ENCODE results near the gene TMEM97. TPM values are rescaled to one million over a fixed set of nuclear protein-coding genes. Genes with fewer than 3 reads are reported as not detected.
A peak's percentile ranks its signal among the peaks of the same experiment; 100 is the strongest.

Gene TMEM97
- polyA plus RNA-seq, 3 donors, result 1.3 to 1.5 (median 1.4) TPM

DNA sequence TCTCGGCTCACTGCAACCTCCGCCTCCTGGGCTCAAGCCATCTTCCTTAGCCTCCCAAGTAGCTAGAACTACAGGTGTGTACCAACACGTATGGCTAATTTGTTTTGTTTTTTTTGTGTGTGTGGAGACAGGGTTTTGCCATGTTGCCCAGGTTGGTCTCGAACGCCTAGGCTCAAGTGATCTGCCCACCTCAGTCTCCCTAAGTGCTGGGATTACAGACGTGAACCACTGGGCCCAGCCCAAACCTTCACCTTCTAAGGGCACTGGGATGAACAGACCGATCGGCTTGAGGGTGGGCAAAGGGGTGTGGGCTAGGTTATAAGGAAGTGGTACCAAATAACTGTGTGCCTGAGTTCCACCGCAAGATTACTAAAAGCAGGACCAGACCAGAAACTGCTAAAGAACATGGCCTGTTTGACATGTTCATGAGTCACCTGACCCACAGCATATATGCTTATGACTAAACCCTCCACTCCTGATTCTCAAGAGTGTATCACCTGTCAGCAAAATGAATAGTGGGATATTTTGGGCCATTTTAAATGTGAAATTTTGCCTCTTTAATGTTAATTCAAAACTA, 8.1 kb downstream of the TMEM97 start:
- Mint-ChIP-seq H3K4me3 (no peak overlapping the region), H3K27ac (peak overlapping the region in 1 of 7 donors; percentile 32), H3K9me3 (no peaks in the 10 kb centered on the region), H3K36me3 (peaks cover 49 to 63% of the 10 kb centered on the region in 2 donors), H3K27me3 (ENCODE audit: low read depth in 3 of 3) (no peaks in the 10 kb centered on the region), H3K4me1 (peaks cover 18% of the 10 kb centered on the region)
- Histone ChIP-seq H3K79me2 (ENCODE audit: insufficient read depth, low read length) (peaks cover 25% of the 10 kb centered on the region), H3K27me3 (ENCODE audit: control insufficient read depth in 2 of 2, insufficient read depth in 2 of 2, low read length in 2 of 2) (no peaks in the 10 kb centered on the region), H4K20me1 (ENCODE audit: insufficient read depth, low read length) (no peaks in the 10 kb centered on the region), H3K4me2 (replicated peaks; ENCODE audit: extremely low read depth, low read length, poor library complexity, severe bottlenecking) (no peak overlapping the region), H3K4me3 (replicated peaks in 1 of 3; ENCODE audit: low read depth in 2 of 3, low read length in 3 of 3) (no peak overlapping the region), H3K36me3 (replicated peaks in 1 of 2; ENCODE audit: control insufficient read depth in 1 of 2, insufficient read depth in 2 of 2, low read length in 2 of 2) (peaks cover 42 to 63% of the 10 kb centered on the region in 2 donors), H3K9ac (ENCODE audit: insufficient read depth, low read length, poor library complexity, severe bottlenecking) (no peak overlapping the region), H3K27ac (ENCODE audit: low read depth in 1 of 2, low read length in 2 of 2) (no peak overlapping the region), H2AFZ (ENCODE audit: insufficient read depth, low read depth, low read length, poor library complexity, severe bottlenecking) (no peak overlapping the region), H3K9me3 (replicated peaks in 1 of 2; ENCODE audit: control insufficient read depth in 1 of 2, insufficient read depth in 1 of 2, low read length in 2 of 2) (no peaks in the 10 kb centered on the region), H3K4me1 (ENCODE audit: control insufficient read depth in 1 of 2, insufficient read depth in 2 of 2, low read length in 2 of 2) (peaks cover 17 to 20% of the 10 kb centered on the region in 2 donors)
- no CpG with 5 or more reads among the region's 9 CpGs for WGBS (ENCODE audit: insufficient coverage)
- TF ChIP-seq, protein P1, sequence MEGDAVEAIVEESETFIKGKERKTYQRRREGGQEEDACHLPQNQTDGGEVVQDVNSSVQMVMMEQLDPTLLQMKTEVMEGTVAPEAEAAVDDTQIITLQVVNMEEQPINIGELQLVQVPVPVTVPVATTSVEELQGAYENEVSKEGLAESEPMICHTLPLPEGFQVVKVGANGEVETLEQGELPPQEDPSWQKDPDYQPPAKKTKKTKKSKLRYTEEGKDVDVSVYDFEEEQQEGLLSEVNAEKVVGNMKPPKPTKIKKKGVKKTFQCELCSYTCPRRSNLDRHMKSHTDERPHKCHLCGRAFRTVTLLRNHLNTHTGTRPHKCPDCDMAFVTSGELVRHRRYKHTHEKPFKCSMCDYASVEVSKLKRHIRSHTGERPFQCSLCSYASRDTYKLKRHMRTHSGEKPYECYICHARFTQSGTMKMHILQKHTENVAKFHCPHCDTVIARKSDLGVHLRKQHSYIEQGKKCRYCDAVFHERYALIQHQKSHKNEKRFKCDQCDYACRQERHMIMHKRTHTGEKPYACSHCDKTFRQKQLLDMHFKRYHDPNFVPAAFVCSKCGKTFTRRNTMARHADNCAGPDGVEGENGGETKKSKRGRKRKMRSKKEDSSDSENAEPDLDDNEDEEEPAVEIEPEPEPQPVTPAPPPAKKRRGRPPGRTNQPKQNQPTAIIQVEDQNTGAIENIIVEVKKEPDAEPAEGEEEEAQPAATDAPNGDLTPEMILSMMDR (IDR thresholded peaks at IDR 0.05), result no peak
- intact Hi-C loops (cut with micrococcal nuclease), result no loop called here
- no peak for DNase-seq

DNA sequence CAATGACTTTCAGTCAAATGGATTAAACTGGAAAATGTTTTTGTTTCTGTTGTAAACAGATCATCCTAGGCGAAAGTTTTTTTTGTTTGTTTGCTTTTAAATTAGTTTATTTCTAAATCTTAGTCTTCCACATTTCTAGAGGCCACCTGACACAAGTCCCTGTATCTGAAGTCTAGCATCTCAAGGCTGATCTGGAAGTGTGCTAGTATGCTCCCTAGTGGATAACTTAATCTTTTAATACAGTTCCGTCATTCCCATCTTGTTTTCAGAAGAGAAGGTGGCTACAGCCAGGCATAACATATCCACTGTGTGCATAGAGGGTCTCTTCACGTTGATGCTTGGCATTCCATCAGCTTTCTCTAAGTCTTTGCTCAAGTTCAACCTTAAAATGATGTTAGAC, 8.7 kb downstream of the TMEM97 start:
- H3K4me3 Mint-ChIP-seq, result no peak overlapping the region
- H4K20me1 ChIP-seq (ENCODE audit: insufficient read depth, low read length), result no peaks in the 10 kb centered on the region
- no peaks in the 10 kb centered on the region for H3K9me3 Mint-ChIP-seq
- no peaks in the 10 kb centered on the region for H3K27me3 ChIP-seq (ENCODE audit: control insufficient read depth in 2 of 2, insufficient read depth in 2 of 2, low read length in 2 of 2)
- no peak overlapping the region for H3K4me2 ChIP-seq (replicated peaks; ENCODE audit: extremely low read depth, low read length, poor library complexity, severe bottlenecking)
- H2AFZ ChIP-seq (ENCODE audit: insufficient read depth, low read depth, low read length, poor library complexity, severe bottlenecking), result no peak overlapping the region
- H3K9ac ChIP-seq (ENCODE audit: insufficient read depth, low read length, poor library complexity, severe bottlenecking), result no peak overlapping the region
- H3K4me3 ChIP-seq (replicated peaks in 1 of 3; ENCODE audit: low read depth in 2 of 3, low read length in 3 of 3), result no peak overlapping the region
- 80% methylated on average over 1 of the region's 3 CpGs for WGBS (ENCODE audit: insufficient coverage)
- no peak overlapping the region for H3K27ac Mint-ChIP-seq
- peaks cover 42 to 67% of the 10 kb centered on the region in 2 donors for H3K36me3 ChIP-seq (replicated peaks in 1 of 2; ENCODE audit: control insufficient read depth in 1 of 2, insufficient read depth in 2 of 2, low read length in 2 of 2)
- TF ChIP-seq, protein P1 (IDR thresholded peaks at IDR 0.05), result no peak
- H3K4me1 Mint-ChIP-seq, result peaks cover 20% of the 10 kb centered on the region
- no peak for DNase-seq
- no peaks in the 10 kb centered on the region for H3K9me3 ChIP-seq (replicated peaks in 1 of 2; ENCODE audit: control insufficient read depth in 1 of 2, insufficient read depth in 1 of 2, low read length in 2 of 2)
- H3K4me1 ChIP-seq (ENCODE audit: control insufficient read depth in 1 of 2, insufficient read depth in 2 of 2, low read length in 2 of 2), result peaks cover 17 to 20% of the 10 kb centered on the region in 2 donors
- H3K27ac ChIP-seq (ENCODE audit: low read depth in 1 of 2, low read length in 2 of 2), result no peak overlapping the region
- H3K27me3 Mint-ChIP-seq (ENCODE audit: low read depth in 3 of 3), result peaks cover 0 to 1% (median 0%) of the 10 kb centered on the region in 3 donors
- H3K36me3 Mint-ChIP-seq, result peaks cover 51 to 68% of the 10 kb centered on the region in 2 donors
- H3K79me2 ChIP-seq (ENCODE audit: insufficient read depth, low read length), result peaks cover 25% of the 10 kb centered on the region
- intact Hi-C loops (cut with micrococcal nuclease), result no loop called here

All from CD14-positive monocyte (primary cell).